ENCODE measurements around the gene MIEF2.

DNA sequence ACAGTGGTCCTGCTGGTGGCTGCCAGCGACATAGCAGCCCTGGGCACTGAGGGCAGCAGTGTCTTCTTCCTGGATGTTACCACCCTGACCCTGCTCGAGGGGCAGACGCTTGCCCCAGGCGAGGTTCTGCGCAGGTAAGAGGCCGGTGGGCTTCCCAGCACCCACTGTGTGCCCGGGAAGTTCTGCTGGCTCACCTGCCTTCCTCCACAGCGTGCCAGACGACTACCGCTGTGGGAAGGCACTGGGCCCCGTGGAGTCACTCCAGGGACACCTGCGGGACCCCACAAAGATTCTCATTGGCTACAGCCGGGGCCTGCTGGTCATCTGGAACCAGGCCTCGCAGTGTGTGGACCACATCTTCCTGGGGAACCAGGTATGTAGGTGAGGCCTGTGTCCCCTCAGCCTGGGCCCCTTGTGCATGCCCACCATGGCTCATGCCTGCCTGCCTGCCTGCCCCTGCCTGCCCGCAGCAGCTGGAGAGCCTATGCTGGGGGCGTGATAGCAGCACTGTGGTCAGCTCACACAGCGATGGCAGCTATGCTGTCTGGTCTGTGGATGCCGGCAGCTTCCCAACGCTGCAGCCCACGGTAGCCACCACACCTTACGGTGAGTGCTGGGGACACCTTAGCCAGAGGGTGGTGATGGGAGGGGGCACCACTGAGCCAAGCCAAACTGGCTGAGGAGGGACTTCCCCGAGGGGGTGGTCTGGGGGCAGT is 26.5 kb upstream of the MIEF2 start:
- TF ChIP-seq, protein P1, sequence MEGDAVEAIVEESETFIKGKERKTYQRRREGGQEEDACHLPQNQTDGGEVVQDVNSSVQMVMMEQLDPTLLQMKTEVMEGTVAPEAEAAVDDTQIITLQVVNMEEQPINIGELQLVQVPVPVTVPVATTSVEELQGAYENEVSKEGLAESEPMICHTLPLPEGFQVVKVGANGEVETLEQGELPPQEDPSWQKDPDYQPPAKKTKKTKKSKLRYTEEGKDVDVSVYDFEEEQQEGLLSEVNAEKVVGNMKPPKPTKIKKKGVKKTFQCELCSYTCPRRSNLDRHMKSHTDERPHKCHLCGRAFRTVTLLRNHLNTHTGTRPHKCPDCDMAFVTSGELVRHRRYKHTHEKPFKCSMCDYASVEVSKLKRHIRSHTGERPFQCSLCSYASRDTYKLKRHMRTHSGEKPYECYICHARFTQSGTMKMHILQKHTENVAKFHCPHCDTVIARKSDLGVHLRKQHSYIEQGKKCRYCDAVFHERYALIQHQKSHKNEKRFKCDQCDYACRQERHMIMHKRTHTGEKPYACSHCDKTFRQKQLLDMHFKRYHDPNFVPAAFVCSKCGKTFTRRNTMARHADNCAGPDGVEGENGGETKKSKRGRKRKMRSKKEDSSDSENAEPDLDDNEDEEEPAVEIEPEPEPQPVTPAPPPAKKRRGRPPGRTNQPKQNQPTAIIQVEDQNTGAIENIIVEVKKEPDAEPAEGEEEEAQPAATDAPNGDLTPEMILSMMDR (IDR thresholded peaks at IDR 0.05): no peak
- TF ChIP-seq RFX5 (IDR thresholded peaks at IDR 0.05; ENCODE audit: low read length) (no peak), SIN3A (IDR thresholded peaks at IDR 0.05; ENCODE audit: borderline replicate concordance, low read depth, low read length) (no peak), PBX3 (IDR thresholded peaks at IDR 0.05) (no peak), REST (IDR thresholded peaks at IDR 0.05; ENCODE audit: low read depth, low read length) (no peak), EZH2phosphoT487 (IDR thresholded peaks at IDR 0.05; ENCODE audit: borderline replicate concordance, low read depth) (no peak), RXRA (IDR thresholded peaks at IDR 0.05; ENCODE audit: borderline replicate concordance, low read depth) (no peak), YY1 (IDR thresholded peaks at IDR 0.05; ENCODE audit: low read depth) (no peak), SMC3 (IDR thresholded peaks at IDR 0.05; ENCODE audit: low read depth, low read length) (no peak), ZBTB33 (IDR thresholded peaks at IDR 0.05; ENCODE audit: borderline replicate concordance, low read depth) (no peak), NRF1 (IDR thresholded peaks at IDR 0.05; ENCODE audit: low read depth, low read length) (no peak), TCF12 (IDR thresholded peaks at IDR 0.05) (no peak), FOXM1 (IDR thresholded peaks at IDR 0.05; ENCODE audit: low read depth) (no peak)

All from SK-N-SH (cell line).